DND-41 (cell line): Measurements from ENCODE around the gene CACNB2.
"Not testable (repeated sequence)": the region's sequence is repeated elsewhere in the genome, so short reads cannot be mapped to it uniquely, and the experiment has no call there.

ENCODE experiments used
- ATAC-seq: fragments of 200-7000 bp; cut with Tn5 transposase; 3 replicates; pipeline ENCODE4 v1.9.1; 2021; ENCODE audit warnings: low read depth; ENCODE audit not compliant: insufficient read depth
- DNase-seq: peaks from one replicate; pipeline ENCODE4 v3.0.0-alpha.2; 2020
- H2AFZ ChIP-seq: 2 replicates; pipeline ENCODE4 v1.6.0; 2012; ENCODE audit warnings: low read depth, low read length
- H3K27ac ChIP-seq: 2 replicates; pipeline ENCODE4 v1.5.1; 2012; ENCODE audit warnings: low read length, inconsistent platforms
- H3K27me3 ChIP-seq: fragments of 200-600 bp; sonication (generic); 2 replicates; pipeline ENCODE4 v1.6.0; 2012; ENCODE audit warnings: low read length, mild to moderate bottlenecking, inconsistent platforms; ENCODE audit not compliant: insufficient read depth, poor library complexity
- H3K36me3 ChIP-seq: 2 replicates; pipeline ENCODE4 v1.5.1; 2012; ENCODE audit warnings: low read length, inconsistent platforms; ENCODE audit not compliant: insufficient read depth
- H3K4me1 ChIP-seq: 2 replicates; pipeline ENCODE4 v1.5.1; 2012; ENCODE audit warnings: mild to moderate bottlenecking, low read length; ENCODE audit not compliant: insufficient read depth
- H3K4me2 ChIP-seq: 2 replicates; pipeline ENCODE4 v1.6.0; 2012; ENCODE audit warnings: mild to moderate bottlenecking, moderate library complexity, low read length, inconsistent platforms; ENCODE audit not compliant: insufficient read depth
- H3K4me3 ChIP-seq, 2 experiments: fragments of 200-600 bp in 1 of 2; shearing (Covaris generic) in 1 of 2; 2 replicates each; pipeline ENCODE4 v1.5.1; 2012 to 2016; ENCODE audit warnings: inconsistent platforms in 2 of 2, low read length in 2 of 2, mild to moderate bottlenecking in 2 of 2, low read depth in 1 of 2, moderate library complexity in 1 of 2
- H3K79me2 ChIP-seq: 2 replicates; pipeline ENCODE4 v1.6.0; 2012; ENCODE audit warnings: low read length, inconsistent platforms; ENCODE audit not compliant: insufficient read depth
- H3K9ac ChIP-seq: 2 replicates; pipeline ENCODE4 v1.6.0; 2012; ENCODE audit warnings: low read depth, mild to moderate bottlenecking, inconsistent platforms, low read length, moderate library complexity
- H3K9me3 ChIP-seq: 2 replicates; pipeline ENCODE4 v1.5.1; 2012; ENCODE audit warnings: low read length, moderate library complexity, mild to moderate bottlenecking, inconsistent platforms; ENCODE audit not compliant: insufficient read depth, severe bottlenecking
- H4K20me1 ChIP-seq: 2 replicates; pipeline ENCODE4 v1.6.0; 2012; ENCODE audit warnings: low read length; ENCODE audit not compliant: insufficient read depth
- CTCF ChIP-seq: IDR thresholded peaks from 2 replicates; pipeline ENCODE4 v1.5.1; 2012; ENCODE audit warnings: borderline replicate concordance, low read length, moderate library complexity, mild to moderate bottlenecking; ENCODE audit not compliant: poor library complexity, severe bottlenecking; ENCODE audit errors: extremely low read depth
- EZH2 ChIP-seq: IDR thresholded peaks from 3 replicates; pipeline ENCODE4 v1.6.1; 2012; ENCODE audit warnings: borderline replicate concordance, low read depth, mild to moderate bottlenecking, moderate library complexity, low read length, inconsistent platforms; ENCODE audit not compliant: severe bottlenecking

CACNB2 gene

DNA sequence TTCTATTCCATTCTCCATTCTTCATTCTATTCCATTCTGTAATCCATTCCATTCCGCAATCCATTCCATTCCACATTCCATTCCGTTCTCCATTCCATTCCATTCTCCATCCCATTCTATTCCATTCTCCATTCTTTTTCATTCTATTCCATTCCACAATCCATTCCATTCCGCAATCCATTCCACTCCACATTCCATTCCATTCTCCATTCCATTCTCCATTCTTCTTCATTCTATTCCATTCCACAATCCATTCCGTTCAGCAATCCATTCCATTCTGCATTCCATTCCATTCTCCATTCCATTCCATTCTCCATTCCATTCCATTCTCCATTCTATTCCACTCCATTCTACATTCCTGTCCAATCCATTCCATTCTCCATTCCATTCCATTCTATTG, 426.0 kb downstream of the CACNB2 start:
- H3K4me2 ChIP-seq = no peak overlapping the region
- no peak overlapping the region for H3K4me3 ChIP-seq
- no peak overlapping the region for H2AFZ ChIP-seq
- no peak for TF ChIP-seq EZH2
- no peak for TF ChIP-seq CTCF
- ATAC-seq (no peak), DNase-seq (no peak)
- H3K27ac ChIP-seq = no peak overlapping the region
- no peaks in the 10 kb centered on the region for H3K4me1 ChIP-seq
- no peaks in the 10 kb centered on the region for H3K79me2 ChIP-seq
- H3K9me3 ChIP-seq = peaks cover 47% of the 10 kb centered on the region
- no peak overlapping the region for H3K9ac ChIP-seq
- no peaks in the 10 kb centered on the region for H3K27me3 ChIP-seq
- peaks cover 6% of the 10 kb centered on the region; the same call in 1 of the 2 replicates for H3K36me3 ChIP-seq
- no peaks in the 10 kb centered on the region for H4K20me1 ChIP-seq

GRCh38 chr10:18567343-18567856, 427.2 kb downstream of the CACNB2 start:
- Histone ChIP-seq H3K9me3 (peaks cover 52% of the 10 kb centered on the region), H3K27me3 (no peaks in the 10 kb centered on the region), H3K4me3 (no peak overlapping the region), H3K27ac (no peak overlapping the region), H3K9ac (no peak overlapping the region), H3K36me3 (no peaks in the 10 kb centered on the region), H3K79me2 (no peaks in the 10 kb centered on the region), H4K20me1 (no peaks in the 10 kb centered on the region), H3K4me2 (no peak overlapping the region), H2AFZ (no peak overlapping the region), H3K4me1 (no peaks in the 10 kb centered on the region)
- no peak for TF ChIP-seq EZH2
- no peak for TF ChIP-seq CTCF
- DNase-seq (no peak), ATAC-seq (no peak)

- not testable (repeated sequence) for H4K20me1 ChIP-seq, H3K79me2 ChIP-seq
Measured at GRCh38 chr10:18570386-18570785, 430.2 kb downstream of the CACNB2 start.

GRCh38 chr10:18571076-18571475, 430.9 kb downstream of the CACNB2 start:
- 0 out of 2 replicates have a peak, but pooled peaks cover 7% of the 10 kb centered on the region for H3K36me3 ChIP-seq
- H3K79me2 ChIP-seq = no peaks in the 10 kb centered on the region
- no peak overlapping the region for H2AFZ ChIP-seq
- no peak for TF ChIP-seq EZH2
- no peak for TF ChIP-seq CTCF
- no peak for DNase-seq
- H3K4me1 ChIP-seq = no peaks in the 10 kb centered on the region
- H3K9ac ChIP-seq = no peak overlapping the region
- no peak for ATAC-seq
- H3K4me3 ChIP-seq = no peak overlapping the region
- no peaks in the 10 kb centered on the region for H3K27me3 ChIP-seq
- no peak overlapping the region for H3K27ac ChIP-seq
- H4K20me1 ChIP-seq = no peaks in the 10 kb centered on the region
- H3K4me2 ChIP-seq = no peak overlapping the region
- peaks cover 43% of the 10 kb centered on the region for H3K9me3 ChIP-seq

More at GRCh38 chr10:18570386-18570785, 430.2 kb downstream of the CACNB2 start:
- H3K9ac ChIP-seq, H2AFZ ChIP-seq, DNase-seq, H3K4me1 ChIP-seq, H3K4me3 ChIP-seq, ATAC-seq, H3K27me3 ChIP-seq, H3K4me2 ChIP-seq, H3K27ac ChIP-seq, H3K36me3 ChIP-seq: not testable (repeated sequence)
- peaks cover 50% of the 10 kb centered on the region for H3K9me3 ChIP-seq
